ENCODE results near the gene DXO.

- no peak for TF ChIP-seq CTCF (IDR thresholded peaks at IDR 0.05)
- no peak for TF ChIP-seq POLR2AphosphoS5 (IDR thresholded peaks at IDR 0.05)
Measured at GRCh38 chr6:31935021-31935420, 36.9 kb downstream of the DXO start.
